HEK293 (cell line): Measurements from ENCODE around the gene ADNP.

Experiments
- GLIS1 ChIP-seq: fragments of 450-650 bp; formaldehyde crosslinking; IDR thresholded peaks from 2 replicates; pipeline ENCODE4 v1.5.1; 2016; ENCODE audit warnings: missing biosample characterization, missing genetic modification characterization
- PRDM4 ChIP-seq: fragments of 450-650 bp; formaldehyde crosslinking; IDR thresholded peaks from 2 replicates; pipeline ENCODE4 v1.5.1; 2017; ENCODE audit warnings: missing biosample characterization, missing genetic modification characterization
- ZFP3 ChIP-seq: fragments of 450-650 bp; formaldehyde crosslinking; IDR thresholded peaks from 2 replicates; pipeline ENCODE4 v1.5.1; 2016; ENCODE audit warnings: low read depth, missing biosample characterization, missing genetic modification characterization
- ZNF366 ChIP-seq: fragments of 450-650 bp; formaldehyde crosslinking; conservative IDR thresholded peaks from 2 replicates; pipeline ENCODE4 v1.5.1; 2016; ENCODE audit warnings: missing biosample characterization, missing genetic modification characterization
- ZNF433 ChIP-seq: fragments of 450-650 bp; formaldehyde crosslinking; IDR thresholded peaks from 2 replicates; pipeline ENCODE4 v1.5.1; 2016; ENCODE audit warnings: missing biosample characterization, missing genetic modification characterization, low read depth
- ZNF639 ChIP-seq: fragments of 450-650 bp; formaldehyde crosslinking; IDR thresholded peaks from 2 replicates; pipeline ENCODE4 v1.5.1; 2016; ENCODE audit warnings: missing biosample characterization, missing genetic modification characterization
- TF ChIP-seq, protein P1 (sequence below): fragments of 450-650 bp; formaldehyde crosslinking; IDR thresholded peaks from 2 replicates; pipeline ENCODE4 v1.5.1; 2017; ENCODE audit warnings: missing biosample characterization, missing genetic modification characterization
- TF ChIP-seq, protein P2 (sequence below): fragments of 450-650 bp; formaldehyde crosslinking; IDR thresholded peaks from 2 replicates; pipeline ENCODE4 v1.5.1; 2016; ENCODE audit warnings: missing biosample characterization, missing genetic modification characterization

GRCh38 chr20:50930139-50930975, 880 bp downstream of the ADNP start:
- TF ChIP-seq PRDM4 (tag by site-specific recombination) (no peak), ZNF366 (tag by site-specific recombination) (no peak), ZFP3 (tag by site-specific recombination) (no peak), ZNF433 (tag by site-specific recombination) (no peak), GLIS1 (tag by site-specific recombination) (no peak), ZNF639 (tag by site-specific recombination) (no peak)
- TF ChIP-seq, protein P1, sequence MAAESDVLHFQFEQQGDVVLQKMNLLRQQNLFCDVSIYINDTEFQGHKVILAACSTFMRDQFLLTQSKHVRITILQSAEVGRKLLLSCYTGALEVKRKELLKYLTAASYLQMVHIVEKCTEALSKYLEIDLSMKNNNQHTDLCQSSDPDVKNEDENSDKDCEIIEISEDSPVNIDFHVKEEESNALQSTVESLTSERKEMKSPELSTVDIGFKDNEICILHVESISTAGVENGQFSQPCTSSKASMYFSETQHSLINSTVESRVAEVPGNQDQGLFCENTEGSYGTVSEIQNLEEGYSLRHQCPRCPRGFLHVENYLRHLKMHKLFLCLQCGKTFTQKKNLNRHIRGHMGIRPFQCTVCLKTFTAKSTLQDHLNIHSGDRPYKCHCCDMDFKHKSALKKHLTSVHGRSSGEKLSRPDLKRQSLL = no peak
- TF ChIP-seq, protein P2, sequence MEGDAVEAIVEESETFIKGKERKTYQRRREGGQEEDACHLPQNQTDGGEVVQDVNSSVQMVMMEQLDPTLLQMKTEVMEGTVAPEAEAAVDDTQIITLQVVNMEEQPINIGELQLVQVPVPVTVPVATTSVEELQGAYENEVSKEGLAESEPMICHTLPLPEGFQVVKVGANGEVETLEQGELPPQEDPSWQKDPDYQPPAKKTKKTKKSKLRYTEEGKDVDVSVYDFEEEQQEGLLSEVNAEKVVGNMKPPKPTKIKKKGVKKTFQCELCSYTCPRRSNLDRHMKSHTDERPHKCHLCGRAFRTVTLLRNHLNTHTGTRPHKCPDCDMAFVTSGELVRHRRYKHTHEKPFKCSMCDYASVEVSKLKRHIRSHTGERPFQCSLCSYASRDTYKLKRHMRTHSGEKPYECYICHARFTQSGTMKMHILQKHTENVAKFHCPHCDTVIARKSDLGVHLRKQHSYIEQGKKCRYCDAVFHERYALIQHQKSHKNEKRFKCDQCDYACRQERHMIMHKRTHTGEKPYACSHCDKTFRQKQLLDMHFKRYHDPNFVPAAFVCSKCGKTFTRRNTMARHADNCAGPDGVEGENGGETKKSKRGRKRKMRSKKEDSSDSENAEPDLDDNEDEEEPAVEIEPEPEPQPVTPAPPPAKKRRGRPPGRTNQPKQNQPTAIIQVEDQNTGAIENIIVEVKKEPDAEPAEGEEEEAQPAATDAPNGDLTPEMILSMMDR = no peak
